Skin of body (tissue), 2 donors: ENCODE measurements around the gene AKT1. TPM values are rescaled to one million over a fixed set of nuclear protein-coding genes. Genes with fewer than 3 reads are reported as not detected.
"Not testable (repeated sequence)": the region's sequence is repeated elsewhere in the genome, so short reads cannot be mapped to it uniquely, and the experiment has no call there.

ENCODE experiments used
- DNase-seq: peaks from one replicate; lab custom pipeline; 2025; lab: John Stamatoyannopoulos, UW
- total RNA-seq: library from RNA; depleted of rRNA; stranded (reverse); fragments of >200 nt; gene quantifications from one replicate; pipeline ENCODE4 v1.2.3, GENCODE V29; 2014

The AKT1 gene
- total RNA-seq, 1 donor from 2014 or later = 62.3 TPM

DNA sequence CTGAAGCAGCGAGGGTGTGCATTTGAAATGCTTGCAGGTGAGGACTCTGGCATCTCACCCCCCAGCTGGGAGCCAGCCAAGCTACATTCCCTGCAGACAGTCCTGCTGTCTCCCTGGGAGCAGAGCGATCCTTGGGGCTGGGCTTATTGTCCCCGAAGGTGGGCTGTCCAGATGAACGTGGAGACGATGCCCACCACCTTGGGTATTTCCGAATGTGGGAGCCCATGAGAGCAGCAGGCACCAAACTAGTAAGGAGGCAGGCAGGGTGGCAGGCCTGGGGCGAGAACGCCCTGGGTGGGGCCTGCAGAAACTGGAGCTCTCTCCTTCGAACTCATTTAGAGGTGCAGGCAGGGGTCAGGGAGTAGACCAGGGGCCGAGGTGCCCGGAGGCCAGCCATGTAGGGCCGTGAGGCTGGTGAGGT lies 23.8 kb upstream of the AKT1 start:
- no peak for DNase-seq

DNA sequence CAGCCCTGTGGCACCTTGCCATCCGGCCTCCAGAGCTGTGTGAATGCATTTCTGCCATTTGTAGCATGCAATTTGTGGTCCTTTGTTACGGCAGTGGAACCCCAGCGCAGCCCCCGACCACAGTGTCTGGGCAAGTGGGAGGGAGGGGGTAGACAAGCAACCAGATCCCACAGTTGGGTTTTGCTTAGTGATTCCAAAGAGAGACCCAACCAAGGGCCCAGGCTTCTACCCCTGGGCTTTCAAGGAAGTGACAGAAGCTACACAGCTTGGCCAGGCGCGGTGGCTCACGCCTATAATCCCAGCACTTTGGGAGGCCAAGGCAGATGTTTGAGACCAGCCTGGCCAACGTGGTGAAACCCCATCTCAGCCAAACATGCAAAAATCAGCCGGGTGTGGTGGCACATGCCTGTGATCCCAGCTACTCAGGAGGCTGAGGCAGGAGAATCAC lies 23.2 kb upstream of the AKT1 start:
- DNase-seq = no peak

DNA sequence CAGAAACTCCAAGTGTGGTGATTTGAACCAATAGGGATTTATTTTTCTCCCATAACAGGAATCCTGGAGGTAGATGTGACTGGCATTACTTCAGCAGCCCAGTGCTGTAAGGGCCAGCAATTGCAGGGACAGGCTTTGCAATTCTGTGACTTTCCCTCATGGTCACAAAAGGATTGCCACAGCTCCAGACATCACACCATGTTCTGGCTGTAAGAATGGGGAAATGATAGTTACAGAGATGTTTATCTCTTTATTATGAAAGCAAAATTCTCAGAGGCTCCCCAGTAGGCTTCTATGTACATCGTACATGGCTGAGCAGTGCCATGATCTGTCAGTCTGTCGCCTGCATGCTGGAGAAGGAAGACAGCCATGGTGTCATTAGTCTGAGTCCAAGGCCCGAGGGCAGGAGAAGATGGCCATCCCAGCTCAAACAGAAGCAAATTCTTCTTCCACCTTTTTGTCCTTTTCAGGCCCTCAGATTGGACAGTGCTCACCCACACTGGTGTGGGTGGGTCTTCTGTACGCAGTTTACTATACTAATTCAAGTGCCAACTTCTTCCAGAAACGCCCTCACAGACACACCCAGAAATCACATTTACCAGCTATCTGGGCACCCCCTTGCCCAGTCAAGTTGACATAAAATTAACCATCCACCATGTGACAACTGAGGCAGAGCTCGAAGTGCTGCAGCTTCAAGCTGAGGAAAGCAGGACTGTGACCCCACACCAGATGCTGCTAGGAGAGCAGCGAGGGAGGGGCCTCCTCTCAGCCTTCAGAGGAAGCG lies 22.6 kb upstream of the AKT1 start:
- no peak for DNase-seq

DNA sequence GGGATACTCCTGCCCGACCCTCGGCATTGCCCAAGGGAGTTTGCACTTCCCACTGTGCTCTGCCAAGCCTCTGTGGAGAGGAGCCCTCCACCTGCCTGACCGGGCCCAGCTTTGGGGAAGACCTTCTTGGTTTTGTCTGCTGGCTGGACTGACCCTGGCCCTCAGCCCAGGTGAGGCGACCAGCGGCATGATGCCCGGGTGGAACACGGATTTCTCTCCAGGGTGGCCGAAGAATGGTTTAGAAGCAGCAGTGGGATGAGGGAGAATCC lies 21.0 kb upstream of the AKT1 start:
- no peak for DNase-seq

DNA sequence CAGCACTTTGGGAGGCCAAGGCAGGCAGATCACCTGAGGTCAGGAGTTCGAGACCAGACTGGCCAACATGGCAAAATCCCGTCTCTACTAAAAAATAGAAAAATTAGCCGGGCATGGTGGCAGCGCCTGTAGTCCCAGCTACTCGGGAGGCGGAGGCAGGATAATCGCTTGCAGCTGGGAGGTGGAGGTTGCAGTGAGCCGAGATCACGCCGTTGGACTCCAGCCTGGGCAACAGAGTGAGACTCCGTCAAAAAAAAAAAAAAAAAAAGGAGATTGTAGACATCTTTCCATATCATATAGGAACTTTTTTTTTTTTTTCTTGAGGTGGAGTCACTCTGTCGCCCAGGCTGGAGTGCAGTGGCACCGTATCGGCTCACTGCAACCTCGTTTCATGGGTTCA lies 19.2 kb upstream of the AKT1 start:
- DNase-seq = not testable (repeated sequence)

DNA sequence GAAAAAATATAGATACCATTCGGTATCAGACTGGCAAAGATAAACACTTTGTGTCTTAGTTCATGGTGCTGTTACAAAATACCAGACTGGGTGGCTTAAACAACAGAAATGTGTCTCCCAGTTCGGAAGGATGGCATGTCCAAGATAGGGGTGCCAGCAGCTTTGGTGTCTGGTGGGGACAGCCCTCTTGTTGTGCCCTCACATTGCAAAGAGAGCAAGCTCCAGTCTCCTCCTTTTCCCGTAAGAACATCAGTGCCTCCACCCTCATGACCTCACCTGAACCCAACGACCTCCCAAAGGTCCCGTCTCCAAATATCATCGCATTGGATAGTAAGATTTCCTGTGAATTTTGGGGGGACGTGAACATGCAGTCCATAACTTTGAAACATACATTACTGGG lies 17.7 kb upstream of the AKT1 start:
- DNase-seq = no peak

DNA sequence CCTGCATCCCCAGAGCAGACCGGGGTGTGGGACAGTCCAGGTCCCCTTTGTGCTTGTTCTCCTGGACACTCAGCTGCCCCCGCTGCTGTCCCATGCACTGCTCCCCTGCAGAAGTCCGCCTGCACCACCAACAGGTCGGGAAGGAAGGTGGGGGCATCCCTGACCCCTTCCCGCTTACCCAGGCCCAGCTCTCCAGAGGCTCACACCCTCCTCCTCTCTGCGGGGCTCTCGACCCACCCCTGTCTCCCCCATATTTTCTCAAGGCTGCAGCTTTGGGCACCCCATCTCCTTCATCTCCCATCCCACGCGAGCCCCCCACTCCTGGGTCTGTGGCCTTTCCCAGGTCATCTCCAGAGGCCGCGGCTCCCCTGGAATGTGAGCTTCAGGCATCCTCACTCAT lies 14.8 kb upstream of the AKT1 start:
- no peak for DNase-seq

DNA sequence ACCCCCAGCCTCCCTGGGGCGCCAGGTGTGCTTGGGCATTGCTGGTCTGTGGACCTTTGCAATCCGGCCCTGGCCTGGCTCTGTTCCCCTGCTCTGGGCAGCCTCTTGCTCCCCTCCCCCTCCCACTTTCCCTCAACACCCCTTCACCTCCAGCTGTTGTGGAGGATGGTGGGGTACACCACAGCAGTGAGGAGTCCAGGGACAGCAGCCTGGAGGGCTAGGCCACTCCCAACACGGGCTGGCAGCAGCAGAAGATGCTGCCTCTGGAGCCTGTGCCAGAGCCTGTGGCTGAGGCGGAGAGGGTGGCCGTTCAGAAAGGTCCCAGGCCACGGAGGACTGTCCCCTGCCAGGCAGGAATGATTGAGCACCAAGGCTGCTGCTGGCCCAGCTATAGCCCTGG lies 12.9 kb upstream of the AKT1 start:
- DNase-seq = no peak

DNA sequence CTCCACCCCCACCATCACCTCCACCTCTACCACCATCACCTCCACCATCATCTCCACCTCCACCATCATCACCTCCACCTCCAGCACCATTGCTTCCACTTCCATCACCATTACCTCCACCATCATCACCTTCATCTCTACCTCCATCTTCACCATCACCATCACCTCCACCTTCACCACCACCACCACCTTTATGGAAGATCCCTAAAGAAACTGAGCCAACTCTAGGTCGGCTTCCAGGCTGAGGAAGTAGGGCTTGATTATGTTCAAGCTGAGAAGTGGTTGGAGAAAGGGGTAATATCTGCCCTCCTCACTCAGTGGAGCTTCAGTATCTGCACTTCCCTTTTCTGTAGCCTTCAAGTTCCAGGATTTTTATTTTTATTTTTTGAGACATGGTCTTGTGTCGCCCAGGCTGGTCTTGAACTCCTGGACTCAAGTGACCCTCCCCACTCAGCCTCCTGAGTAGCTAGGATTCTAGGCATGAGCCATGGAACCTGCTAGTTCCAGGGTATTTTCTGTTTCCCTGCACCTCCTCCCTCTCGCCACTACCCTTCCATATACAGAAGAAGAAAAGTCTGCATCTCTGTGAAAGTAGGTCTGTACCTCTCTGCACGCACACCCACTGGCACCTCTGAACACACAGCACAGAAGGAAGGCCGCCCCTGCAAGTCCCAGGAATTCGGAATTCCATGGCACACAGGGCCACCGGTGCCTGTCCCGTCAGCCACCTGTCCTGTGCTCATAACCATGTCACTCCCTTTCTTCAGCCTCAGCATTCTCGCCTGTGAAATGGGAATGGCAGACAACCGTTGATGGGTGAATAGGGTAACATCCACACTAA lies 11.3 kb upstream of the AKT1 start:
- DNase-seq = no peak

DNA sequence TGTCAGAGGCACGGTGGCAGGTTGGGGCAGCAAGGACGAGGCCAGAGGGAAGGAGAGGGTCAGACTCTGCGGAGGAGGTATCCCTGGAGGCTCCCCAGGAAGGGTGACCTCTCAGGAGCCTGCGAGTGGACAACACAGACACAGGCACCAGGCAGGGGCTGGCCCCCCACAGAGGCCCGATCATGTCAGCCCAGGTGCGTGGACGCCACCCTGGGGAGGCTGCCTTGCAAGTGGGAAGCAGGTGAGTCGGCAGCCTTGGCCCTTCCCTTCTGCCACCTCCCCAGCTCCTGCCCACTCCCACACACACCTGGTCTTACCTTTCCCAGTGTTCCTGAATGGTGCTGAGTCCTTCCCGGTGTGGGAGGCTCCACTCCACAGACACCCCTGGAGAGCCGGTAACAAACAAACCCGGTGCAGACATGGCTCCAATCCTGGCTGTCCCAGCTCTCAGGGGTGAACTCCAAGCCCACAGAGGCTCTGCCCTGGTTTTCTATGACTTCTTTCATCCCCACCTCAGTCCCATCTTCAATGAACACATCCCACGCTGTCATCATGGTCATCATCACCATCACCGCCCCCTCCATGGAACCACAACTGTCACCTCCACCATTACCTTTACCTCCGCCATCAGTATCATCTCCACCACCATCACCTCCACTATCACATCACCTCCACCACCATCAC lies 10.5 kb upstream of the AKT1 start:
- DNase-seq = no peak

DNA sequence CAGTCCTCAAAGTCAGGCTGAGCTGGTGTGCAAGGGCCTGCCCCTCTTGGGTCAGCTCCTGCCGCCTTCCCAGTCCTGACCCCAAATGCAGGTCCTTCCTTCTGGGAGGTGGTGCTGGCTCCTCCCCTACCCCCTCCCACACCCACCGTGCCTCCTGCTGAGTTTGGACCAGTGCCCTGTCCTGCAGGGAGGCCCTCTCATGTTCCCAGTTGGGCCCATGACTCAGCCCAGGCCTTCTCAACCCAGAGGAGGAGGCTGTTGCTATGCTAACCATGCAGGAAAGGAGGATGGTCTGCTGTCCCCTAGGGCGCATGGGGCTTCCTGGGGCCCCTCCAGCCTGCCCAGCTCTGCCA lies 9.8 kb upstream of the AKT1 start:
- no peak for DNase-seq

DNA sequence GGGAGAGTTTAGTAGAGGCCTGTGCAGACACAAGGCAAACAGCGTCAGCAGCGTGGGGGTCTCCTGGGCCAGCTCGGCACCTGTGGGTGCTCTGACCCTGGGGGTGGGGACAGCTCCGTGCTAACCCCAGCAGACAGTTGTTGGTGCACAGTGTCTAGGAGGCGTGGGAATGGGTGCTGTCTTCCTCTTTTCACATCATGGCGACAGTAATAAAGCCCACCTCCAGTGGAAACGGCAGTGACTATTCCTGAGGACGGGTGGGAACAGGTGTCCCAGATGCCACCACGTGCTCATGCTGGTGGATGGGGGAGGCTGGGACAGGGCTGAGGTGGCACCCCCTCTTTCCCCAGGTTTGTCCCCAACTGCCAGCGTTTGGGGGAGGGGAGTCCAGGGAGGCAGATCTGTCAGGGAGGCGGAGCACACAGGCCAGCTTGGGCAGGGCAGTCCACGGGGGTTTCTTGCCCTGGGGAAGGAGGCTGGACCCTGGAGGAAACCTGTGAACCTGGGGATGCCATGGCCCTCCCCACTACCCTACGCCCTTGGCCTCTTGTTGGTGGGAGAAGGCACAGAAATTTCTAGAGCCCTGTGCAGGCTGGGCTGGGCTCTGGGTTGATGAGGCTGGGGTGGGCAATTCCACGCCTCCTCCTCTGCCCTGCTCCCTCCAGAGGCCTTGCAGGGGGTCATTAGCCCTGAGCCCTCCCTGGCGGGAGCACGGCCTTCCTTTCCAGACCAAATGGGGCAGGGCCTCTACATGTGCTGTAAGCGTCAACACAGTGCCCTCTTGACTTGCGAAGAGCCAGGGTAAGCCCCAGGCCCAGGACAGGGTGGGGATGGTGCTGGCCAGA lies 9.2 kb upstream of the AKT1 start:
- DNase-seq = no peak

DNA sequence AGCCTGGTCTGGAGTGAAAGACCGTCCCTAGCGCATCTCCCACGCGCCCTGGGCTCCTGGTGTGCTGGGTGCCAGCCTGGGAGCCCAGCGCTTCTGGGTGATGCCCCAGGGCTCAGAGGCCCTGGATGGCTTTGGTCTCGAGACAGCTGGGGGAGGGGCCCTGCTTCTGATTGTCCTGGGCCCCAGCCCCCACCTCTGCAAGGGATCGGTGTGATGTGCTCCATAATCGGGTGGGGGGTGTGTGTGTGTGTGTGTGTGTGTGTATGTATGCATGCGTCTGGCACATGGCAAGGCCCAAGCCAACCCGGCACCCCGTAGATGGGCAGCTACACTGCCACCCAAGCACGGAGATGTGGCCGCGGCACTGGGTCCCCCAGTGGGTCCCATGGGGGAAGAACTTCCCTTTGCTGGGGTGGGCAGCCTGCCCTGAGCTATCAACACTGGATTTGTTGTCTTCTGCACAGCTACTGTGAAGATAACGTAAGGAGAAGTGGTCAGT lies 8.4 kb upstream of the AKT1 start:
- no peak for DNase-seq

DNA sequence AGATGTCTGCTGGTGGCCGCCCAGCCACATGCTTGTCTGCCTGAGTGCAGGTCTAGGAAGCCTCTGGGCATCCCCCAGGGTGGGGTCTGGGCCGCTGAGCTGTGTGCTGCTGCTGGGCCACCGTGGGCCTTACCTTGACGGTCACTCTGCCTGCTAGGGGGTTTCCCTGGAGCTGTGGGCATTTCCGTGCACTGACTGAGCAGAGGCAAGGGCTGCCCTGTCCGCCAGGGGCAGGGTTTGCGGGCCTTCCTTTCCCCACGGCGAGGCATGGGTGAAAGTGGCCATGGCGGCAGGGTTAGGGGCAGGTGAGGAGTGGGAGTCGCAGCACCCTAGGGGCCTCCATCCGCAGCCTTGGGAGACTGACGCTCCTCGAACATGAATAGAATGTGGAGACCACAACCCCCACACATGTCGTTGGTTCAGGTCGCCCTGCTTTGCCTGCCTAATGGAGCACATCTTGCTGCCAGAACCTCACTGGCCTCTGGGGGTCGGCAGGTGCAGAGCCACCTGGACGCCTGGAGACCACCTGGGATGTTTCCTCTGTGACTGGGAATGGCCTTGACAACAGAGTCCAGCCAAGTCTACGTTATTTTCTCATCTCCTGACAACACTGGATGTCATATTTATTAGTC lies 7.8 kb upstream of the AKT1 start:
- no peak for DNase-seq

DNA sequence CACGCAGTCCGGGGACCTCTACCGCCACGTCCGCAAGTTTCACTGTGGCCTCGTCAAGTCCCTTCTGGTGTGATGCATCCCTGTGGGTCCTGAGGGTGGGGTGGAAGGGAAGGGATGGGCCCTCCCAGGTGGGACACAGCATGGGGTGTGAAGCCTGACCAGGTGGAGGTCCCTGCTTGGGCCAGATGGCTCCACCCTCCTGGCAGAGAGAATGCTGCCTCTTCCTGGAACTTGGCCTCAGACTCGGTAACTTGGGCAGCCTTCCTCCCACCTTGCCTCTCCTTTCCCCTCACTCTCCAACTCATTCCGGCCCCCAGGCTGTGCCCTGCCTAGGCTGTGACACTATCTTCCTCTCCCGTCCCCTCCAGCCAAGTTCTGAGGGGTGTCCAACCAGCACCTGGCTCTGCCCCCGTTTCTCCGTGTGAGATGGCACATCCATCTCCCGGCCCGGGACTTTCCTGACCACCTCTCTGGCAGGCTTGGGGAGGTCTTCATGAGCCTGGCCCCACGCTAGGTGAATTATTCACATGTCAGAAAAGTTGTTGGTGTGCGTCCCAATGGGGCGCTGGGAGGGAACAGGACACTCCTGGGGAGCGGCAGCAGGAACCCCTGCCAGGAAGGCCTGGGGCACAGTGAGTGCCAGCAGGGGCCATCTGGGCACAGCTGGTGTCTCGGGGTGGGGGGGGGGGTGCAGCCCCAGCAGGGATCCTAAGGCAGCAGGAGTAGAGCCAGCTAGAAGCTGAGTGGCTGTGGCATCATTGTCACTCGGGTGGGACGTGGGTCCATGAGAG lies 7.0 kb upstream of the AKT1 start:
- no peak for DNase-seq

DNA sequence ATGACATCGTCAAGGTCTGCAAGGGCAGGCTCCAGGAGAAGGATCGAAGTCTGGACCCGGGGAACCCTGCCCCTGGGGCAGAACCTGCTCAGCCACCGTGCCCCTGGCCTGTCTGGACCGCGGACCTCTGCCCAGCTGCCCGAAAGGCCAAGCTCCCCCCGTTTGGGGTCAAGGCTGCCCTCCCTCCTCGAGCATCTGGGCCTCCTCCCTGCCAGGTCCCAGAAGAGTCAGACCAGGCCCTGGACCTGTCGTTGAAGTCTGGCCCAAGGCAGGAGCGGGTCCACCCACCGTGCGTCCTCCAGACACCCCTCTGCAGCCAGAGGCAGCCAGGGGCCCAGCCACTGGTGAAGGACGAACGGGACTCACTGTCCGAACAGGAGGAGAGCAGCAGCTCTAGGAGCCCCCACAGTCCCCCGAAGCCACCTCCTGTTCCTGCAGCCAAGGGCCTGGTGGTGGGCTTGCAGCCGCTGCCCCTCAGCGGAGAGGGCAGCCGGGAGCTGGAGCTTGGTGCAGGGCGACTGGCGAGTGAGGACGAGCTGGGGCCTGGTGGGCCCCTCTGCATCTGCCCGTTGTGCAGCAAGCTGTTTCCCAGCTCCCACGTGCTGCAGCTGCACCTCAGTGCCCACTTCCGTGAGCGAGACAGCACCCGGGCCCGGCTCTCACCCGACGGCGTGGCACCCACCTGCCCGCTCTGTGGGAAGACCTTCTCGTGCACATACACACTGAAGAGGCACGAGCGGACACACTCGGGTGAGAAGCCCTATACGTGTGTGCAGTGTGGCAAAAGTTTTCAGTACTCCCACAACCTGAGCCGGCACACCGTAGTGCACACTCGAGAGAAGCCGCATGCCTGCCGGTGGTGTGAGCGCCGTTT lies 6.2 kb upstream of the AKT1 start:
- DNase-seq = no peak

DNA sequence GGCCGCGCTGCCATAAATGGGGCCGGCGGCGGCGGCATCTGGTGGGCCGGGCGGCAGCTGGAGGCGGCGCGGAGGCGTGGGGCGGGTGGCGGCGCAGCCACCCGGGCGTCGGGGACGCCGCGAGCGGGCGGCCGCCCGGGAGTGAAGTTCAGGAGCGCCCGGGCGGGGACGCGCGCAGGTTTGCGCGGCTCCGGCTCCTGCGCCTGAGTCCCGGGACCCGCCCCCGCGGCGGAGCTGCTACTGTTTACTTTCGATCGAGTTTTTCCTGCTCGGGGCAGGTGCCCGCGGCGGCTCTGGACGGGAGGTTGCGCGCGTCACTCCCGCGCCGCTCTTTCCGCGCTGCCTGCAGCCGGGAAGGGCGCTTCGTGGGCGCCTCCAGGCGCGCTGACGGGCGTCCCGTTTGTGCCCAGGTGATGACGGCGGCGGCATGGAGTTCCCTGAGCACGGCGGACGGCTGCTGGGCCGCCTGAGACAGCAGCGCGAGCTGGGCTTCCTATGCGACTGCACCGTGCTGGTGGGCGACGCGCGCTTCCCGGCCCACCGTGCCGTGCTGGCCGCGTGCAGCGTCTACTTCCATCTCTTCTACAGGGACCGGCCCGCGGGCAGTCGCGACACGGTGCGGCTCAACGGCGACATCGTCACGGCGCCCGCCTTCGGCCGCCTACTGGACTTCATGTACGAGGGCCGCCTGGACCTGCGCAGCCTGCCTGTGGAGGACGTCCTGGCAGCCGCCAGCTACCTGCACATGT lies 5.4 kb upstream of the AKT1 start, which contains the start of gene ZBTB42:
TSS of gene ZBTB42 (plus strand) at position 331 of the 749 bp plus-strand sequence. CDS start at position 428, 97 bp downstream.
- no peak for DNase-seq
